Esophagus squamous epithelium (tissue), 5 donors: ENCODE results near the gene METAP1D. TPM values are rescaled to one million over a fixed set of nuclear protein-coding genes. Genes with fewer than 3 reads are reported as not detected.

Experiments used
- DNase-seq: peaks from one replicate; lab custom pipeline; 2025; lab: John Stamatoyannopoulos, UW
- H3K27ac ChIP-seq, 4 donors: fragments of 200-600 bp; sonication (generic); one replicate each; pipeline ENCODE4 v1.5.1; 2016 to 2019; ENCODE audit warnings: mild to moderate bottlenecking in 1 of 4
- H3K27me3 ChIP-seq, 4 donors: fragments of 200-600 bp; sonication (generic); 1 replicate in 3 of 4; 2 replicates in 1 of 4; pipeline versions ENCODE4 v1.5.1 to v1.6.0; 2017 to 2021; ENCODE audit warnings: antibody characterized with exemption in 1 of 4
- H3K36me3 ChIP-seq, 3 donors: fragments of 200-600 bp; sonication (generic); one replicate each; pipeline ENCODE4 v1.5.1; 2016 to 2019
- H3K4me1 ChIP-seq, 3 donors: fragments of 200-600 bp; sonication (generic); one replicate each; pipeline ENCODE4 v1.5.1; 2017 to 2019
- H3K4me3 ChIP-seq, 4 donors: fragments of 200-600 bp; sonication (generic); 1 replicate in 3 of 4; 2 replicates in 1 of 4; pipeline ENCODE4 v1.5.1; 2016 to 2019; ENCODE audit warnings: mild to moderate bottlenecking in 2 of 4, moderate library complexity in 1 of 4
- H3K9me3 ChIP-seq, 3 donors: fragments of 200-600 bp; sonication (generic); one replicate each; pipeline ENCODE4 v1.5.1; 2016 to 2019
- POLR2A ChIP-seq, 4 donors: fragments of 450-650 bp; IDR thresholded peaks; one replicate each; pipeline ENCODE4 v1.6.1; 2017; ENCODE audit warnings: antibody characterized with exemption in 4 of 4, mild to moderate bottlenecking in 4 of 4, moderate library complexity in 3 of 4
- WGBS, 2 donors: methylation state at CpG; one replicate each; pipeline ENCODE4 v1.1.5; 2018; 5-methylcytosine and 5-hydroxymethylcytosine counted together
- intact Hi-C: fragments of 100-400 bp; cut with DNase I; formaldehyde crosslinking; loops from one replicate; pipeline ENCODE4 v1.15.0; 2022
- total RNA-seq, 4 donors: library from RNA; depleted of rRNA; stranded (reverse); fragments of >200 nt; gene quantifications; one replicate each; pipeline ENCODE4 v1.1.0, GENCODE V29; 2016
- TF ChIP-seq, protein P1 (sequence below), 6 experiments: fragments of 450-650 bp in 4 of 6; fragments of 200-600 bp in 2 of 6; sonication (generic) in 2 of 6; IDR thresholded peaks; one replicate each; pipeline ENCODE4 v1.5.1; 2016 to 2019; ENCODE audit warnings: antibody characterized with exemption in 6 of 6, mild to moderate bottlenecking in 4 of 6, moderate library complexity in 4 of 6
- donor health status: DM: yes; HTN: yes; CAD: no.

Gene METAP1D
- total RNA-seq, 4 donors from 2014 or later, result 2.4 to 7.1 (median 5.7) TPM

DNA sequence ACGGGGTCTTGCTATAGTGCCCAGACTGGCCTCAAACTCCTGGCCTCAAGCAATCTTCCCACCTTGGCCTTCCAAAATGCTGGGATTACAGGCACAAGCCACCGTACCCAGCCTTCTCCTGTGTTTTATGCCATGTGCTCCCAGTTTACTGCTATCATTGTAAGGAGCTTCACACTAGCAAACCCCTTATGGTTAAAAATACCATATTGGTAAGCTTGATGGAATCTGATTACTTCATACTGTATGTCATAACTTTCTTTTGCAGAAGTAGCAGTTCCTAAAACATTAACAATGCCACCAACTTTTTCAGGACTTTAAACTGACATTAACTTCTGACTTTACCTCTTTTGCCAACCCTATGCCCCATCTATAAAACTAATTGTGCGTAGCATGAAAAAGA is 41.3 kb upstream of the METAP1D start:
- Histone ChIP-seq H3K27me3 (no peaks in the 10 kb centered on the region), H3K9me3 (no peaks in the 10 kb centered on the region), H3K36me3 (peaks cover 0 to 29% (median 0%) of the 10 kb centered on the region in 3 donors), H3K27ac (no peak overlapping the region), H3K4me3 (no peak overlapping the region), H3K4me1 (no peaks in the 10 kb centered on the region)
- intact Hi-C loops, result no loop called here
- TF ChIP-seq, protein P1, sequence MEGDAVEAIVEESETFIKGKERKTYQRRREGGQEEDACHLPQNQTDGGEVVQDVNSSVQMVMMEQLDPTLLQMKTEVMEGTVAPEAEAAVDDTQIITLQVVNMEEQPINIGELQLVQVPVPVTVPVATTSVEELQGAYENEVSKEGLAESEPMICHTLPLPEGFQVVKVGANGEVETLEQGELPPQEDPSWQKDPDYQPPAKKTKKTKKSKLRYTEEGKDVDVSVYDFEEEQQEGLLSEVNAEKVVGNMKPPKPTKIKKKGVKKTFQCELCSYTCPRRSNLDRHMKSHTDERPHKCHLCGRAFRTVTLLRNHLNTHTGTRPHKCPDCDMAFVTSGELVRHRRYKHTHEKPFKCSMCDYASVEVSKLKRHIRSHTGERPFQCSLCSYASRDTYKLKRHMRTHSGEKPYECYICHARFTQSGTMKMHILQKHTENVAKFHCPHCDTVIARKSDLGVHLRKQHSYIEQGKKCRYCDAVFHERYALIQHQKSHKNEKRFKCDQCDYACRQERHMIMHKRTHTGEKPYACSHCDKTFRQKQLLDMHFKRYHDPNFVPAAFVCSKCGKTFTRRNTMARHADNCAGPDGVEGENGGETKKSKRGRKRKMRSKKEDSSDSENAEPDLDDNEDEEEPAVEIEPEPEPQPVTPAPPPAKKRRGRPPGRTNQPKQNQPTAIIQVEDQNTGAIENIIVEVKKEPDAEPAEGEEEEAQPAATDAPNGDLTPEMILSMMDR (IDR thresholded peaks at IDR 0.05), result no peak
- TF ChIP-seq POLR2A (IDR thresholded peaks at IDR 0.05), result no peak
- no peak for DNase-seq
- WGBS, 2 donors, result 77 to 82% methylated on average over 3 of the region's 3 CpGs

DNA sequence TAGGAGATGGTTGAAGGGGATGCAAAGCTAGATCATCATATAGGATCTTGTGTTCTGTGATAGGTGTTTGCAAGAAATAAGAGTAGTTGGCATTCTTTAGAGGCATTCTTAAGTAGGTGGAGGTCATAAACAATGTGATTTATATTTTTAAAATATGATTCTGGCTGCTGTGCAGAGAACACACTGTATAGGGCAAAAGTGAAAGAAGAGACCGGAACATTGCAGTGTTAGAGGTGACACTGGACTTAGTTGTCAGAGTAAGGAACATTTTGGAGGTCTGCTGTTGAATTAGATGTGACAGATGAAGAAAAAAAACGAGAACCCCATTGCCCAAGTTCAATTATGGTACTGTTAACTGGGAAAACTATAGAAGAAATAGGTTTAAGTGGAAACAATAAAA is 39.8 kb upstream of the METAP1D start:
- Histone ChIP-seq H3K4me3 (no peak overlapping the region), H3K27me3 (no peaks in the 10 kb centered on the region), H3K4me1 (no peaks in the 10 kb centered on the region), H3K9me3 (no peaks in the 10 kb centered on the region), H3K36me3 (peaks cover 0 to 15% (median 0%) of the 10 kb centered on the region in 3 donors), H3K27ac (no peak overlapping the region)
- intact Hi-C loops, result no loop called here
- no peak for TF ChIP-seq POLR2A (IDR thresholded peaks at IDR 0.05)
- TF ChIP-seq, protein P1 (IDR thresholded peaks at IDR 0.05), result no peak
- no peak for DNase-seq
- 73 to 96% methylated on average over 2 of the region's 2 CpGs for WGBS, 2 donors

DNA sequence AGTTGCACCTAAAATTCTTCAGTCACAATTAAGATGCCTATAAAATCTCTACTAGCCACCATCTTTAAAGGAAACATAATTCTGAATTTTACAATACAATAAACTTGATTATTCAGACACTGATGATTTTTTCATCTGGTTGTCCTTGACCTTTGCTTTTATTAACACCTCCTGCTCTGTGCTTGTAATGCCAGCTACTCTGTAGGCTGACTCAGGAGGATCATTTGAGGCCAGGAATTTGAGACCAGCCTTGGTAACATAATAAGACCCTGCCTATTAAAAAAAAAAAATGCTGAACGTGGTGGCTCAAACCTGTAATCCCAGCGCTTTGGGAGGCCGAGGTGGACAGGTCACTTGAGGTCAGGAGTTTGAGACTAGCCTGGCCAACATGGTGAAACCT is 39.2 kb upstream of the METAP1D start:
- TF ChIP-seq POLR2A (IDR thresholded peaks at IDR 0.05), result no peak
- TF ChIP-seq, protein P1 (IDR thresholded peaks at IDR 0.05), result no peak
- Histone ChIP-seq H3K4me1 (no peaks in the 10 kb centered on the region), H3K27me3 (no peaks in the 10 kb centered on the region), H3K9me3 (no peaks in the 10 kb centered on the region), H3K4me3 (no peak overlapping the region), H3K27ac (no peak overlapping the region), H3K36me3 (peaks cover 0 to 12% (median 0%) of the 10 kb centered on the region in 3 donors)
- intact Hi-C loops, result no loop called here
- no peak for DNase-seq
- WGBS, 2 donors, result 78 to 83% methylated on average over 3 of the region's 3 CpGs

DNA sequence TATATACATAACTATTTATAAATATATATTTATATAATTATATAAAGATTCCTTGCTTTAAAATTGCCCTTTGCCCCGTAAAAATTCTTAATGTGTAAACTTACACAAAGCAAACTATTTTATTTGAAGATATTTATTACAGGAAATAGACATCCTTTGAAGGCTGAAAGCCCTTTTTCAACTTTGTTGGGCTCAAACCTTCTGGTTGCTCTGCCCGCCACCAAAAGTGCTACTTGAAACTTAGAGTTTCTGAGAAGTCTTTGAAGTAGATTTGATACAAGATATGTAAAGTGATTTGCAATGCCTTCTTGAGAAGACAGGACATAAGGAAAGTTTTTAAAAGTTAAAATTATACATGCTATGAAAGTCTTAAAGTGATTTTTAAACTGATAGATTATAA is 36.6 kb upstream of the METAP1D start:
- Histone ChIP-seq H3K36me3 (peaks cover 0 to 29% (median 6%) of the 10 kb centered on the region in 3 donors), H3K4me3 (no peak overlapping the region), H3K9me3 (no peaks in the 10 kb centered on the region), H3K27ac (no peak overlapping the region), H3K27me3 (no peaks in the 10 kb centered on the region), H3K4me1 (no peaks in the 10 kb centered on the region)
- intact Hi-C loops, result no loop called here
- TF ChIP-seq POLR2A (IDR thresholded peaks at IDR 0.05), result no peak
- TF ChIP-seq, protein P1 (IDR thresholded peaks at IDR 0.05), result no peak
- DNase-seq, result no peak
- WGBS, 2 donors, result 72 to 85% methylated on average over 2 of the region's 2 CpGs

DNA sequence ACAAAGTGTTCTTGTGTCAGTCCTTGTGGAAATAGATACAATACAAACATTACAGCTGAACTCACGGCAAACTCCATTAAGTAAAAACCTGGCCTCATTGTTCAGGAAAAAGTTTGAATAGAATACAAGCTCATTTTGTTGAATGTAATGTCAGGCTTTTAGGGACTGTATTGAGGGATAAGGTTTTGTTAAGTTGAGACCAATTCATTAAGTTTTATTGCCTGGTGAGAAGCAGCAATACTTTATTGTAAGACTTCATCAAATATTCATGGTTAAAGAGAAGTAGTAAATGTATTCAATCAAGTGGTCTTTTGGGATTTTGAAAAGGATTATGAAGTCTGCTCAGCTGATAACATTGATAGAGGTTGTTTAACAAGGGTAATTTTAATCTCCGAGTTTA is 35.4 kb upstream of the METAP1D start:
- intact Hi-C loops, result no loop called here
- WGBS, 2 donors, result 90 to 91% methylated on average over 2 of the region's 2 CpGs
- H3K4me1 ChIP-seq, result no peaks in the 10 kb centered on the region

More for the DNA sequence above, 35.4 kb upstream of the METAP1D start:
- TF ChIP-seq, protein P1 (IDR thresholded peaks at IDR 0.05), result no peak
- TF ChIP-seq POLR2A (IDR thresholded peaks at IDR 0.05), result no peak
- Histone ChIP-seq H3K9me3 (no peaks in the 10 kb centered on the region), H3K4me3 (no peak overlapping the region), H3K36me3 (peaks cover 0 to 38% (median 6%) of the 10 kb centered on the region in 3 donors), H3K27me3 (no peaks in the 10 kb centered on the region), H3K27ac (no peak overlapping the region)
- DNase-seq, result no peak
